ENCODE data around the gene GALNT2. TPM values are rescaled to one million over a fixed set of nuclear protein-coding genes. Genes with fewer than 3 reads are reported as not detected.

The GALNT2 gene
- polyA plus RNA-seq, 1 of the 3 experiments (the other 2 are of a cell fraction): 118 TPM

DNA sequence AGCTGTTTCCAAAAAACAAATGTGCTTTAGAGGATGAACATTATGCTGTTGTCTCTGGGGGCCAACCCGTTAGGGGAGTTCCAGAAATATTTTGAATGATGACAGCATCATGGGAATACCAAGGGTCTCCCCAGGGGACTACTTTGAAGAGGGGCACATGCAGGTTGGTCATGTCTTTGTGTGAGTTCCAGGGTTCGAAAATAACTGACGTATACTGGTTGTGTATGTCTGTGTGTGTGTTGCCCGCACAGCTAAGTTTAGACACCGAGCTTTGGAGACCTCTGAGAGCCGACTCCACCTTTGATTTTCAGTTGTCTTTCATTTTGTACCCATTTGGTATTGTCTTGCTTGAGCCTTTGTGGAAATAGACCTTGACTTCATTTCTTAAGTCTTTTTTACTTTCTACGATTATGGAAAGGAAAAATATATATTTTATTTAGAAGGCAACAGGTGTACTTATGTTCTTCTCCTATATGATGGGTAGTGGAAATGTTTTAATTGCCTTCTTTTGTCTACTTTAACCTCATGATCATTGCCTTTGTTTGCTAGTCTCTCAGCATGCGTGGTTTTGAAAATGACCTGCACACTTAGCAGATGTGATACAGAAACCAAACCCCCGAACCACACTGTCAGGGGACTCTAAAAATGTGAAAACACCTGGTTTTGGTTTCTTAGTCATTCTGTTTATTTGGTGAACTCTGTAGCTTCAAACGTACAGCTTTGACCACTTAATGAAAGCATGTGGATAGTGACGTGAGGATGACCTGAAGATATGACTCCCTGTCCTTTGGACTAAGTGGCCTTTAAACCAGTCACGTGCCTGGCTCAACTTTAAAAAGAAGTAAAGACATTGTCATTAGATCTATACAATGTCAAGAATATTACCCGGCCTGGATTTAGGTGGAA lies 56.5 kb downstream of the GALNT2 start:
- Histone ChIP-seq H3K4me1 (ENCODE audit: control insufficient read depth in 1 of 2, insufficient read depth in 2 of 2, low read depth in 1 of 2, low read length in 1 of 2) (peaks cover 27 to 34% of the 10 kb centered on the region in 2 experiments; a peak in 2 of 4 replicates), H3K27ac (ENCODE audit: low read depth in 2 of 2, low read length in 1 of 2) (no peak overlapping the region), H3K79me2 (ENCODE audit: insufficient read depth) (peaks cover 92% of the 10 kb centered on the region), H3K4me3 (ENCODE audit: low read depth in 2 of 2, low read length in 1 of 2) (no peak overlapping the region), H3K9me3 (no peaks in the 10 kb centered on the region), H3K4me2 (no peak overlapping the region), H2AFZ (ENCODE audit: low read depth) (no peak overlapping the region), H4K20me1 (ENCODE audit: insufficient read depth) (peaks cover 57% of the 10 kb centered on the region), H3K9ac (no peak overlapping the region), H3K9me2 (no peaks in the 10 kb centered on the region), H3F3A (replicated peaks; ENCODE audit: insufficient read depth) (no peaks in the 10 kb centered on the region), H3K36me3 (replicated peaks in 1 of 2; ENCODE audit: control insufficient read depth in 1 of 2, insufficient read depth in 2 of 2, low read length in 1 of 2) (peaks cover 7 to 8% of the 10 kb centered on the region in 2 experiments), H3K27me3 (ENCODE audit: insufficient read depth) (no peaks in the 10 kb centered on the region)
- WGBS (ENCODE audit: low lambda C conversion rate): 90% methylated on average over 13 of the region's 13 CpGs
- POLR2A ChIA-PET: no interaction called here
- CTCF ChIA-PET: no interaction called here
- TF ChIP-seq, protein P1, sequence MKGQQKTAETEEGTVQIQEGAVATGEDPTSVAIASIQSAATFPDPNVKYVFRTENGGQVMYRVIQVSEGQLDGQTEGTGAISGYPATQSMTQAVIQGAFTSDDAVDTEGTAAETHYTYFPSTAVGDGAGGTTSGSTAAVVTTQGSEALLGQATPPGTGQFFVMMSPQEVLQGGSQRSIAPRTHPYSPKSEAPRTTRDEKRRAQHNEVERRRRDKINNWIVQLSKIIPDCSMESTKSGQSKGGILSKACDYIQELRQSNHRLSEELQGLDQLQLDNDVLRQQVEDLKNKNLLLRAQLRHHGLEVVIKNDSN (IDR thresholded peaks at IDR 0.05; ENCODE audit: borderline replicate concordance, low read depth): no peak
- DNase-seq: no peak

DNA sequence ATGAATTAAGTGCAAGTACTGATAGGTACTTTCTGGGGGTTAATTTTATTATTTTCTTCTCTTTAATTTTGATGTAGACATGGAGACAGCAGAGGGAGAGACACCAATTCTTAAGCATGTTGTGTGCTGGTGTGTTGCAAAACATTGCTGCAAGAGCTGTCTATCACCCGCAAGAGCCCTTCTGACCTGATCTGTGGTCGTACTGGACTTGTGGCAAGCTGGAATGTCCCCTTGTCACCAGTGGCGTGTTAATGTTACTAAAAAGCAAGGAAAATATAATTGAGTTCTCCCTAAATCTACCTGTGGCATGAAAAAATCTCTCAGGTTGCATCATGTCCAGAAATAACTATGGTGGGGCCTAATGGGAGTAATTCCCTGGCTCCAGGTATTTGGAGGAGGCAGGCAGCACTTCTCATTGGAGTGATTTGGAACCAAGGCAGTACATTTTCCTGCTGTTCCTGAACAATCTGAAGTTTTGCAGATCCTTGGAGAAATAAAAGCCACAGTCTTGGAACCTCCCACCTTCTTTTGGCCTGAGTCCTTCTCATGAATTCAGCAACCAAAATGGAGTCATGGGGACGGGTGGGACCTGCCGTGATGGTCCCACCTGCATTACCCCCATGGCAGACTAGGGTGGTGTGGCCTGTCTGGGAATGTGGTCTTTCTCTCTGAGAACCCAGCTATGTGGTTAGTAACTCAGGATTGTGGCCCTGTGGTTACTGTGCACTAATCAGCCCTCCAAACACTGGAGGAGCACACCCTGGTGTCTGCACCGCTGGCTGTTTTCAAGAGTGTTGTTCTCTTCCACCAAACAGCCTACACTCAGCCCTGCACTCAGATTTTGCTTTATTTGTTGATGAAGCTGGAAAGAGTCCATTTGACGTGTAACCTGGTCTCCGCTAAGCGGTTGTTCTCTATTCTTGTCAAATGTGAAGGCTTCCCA lies 57.4 kb downstream of the GALNT2 start:
- no peak overlapping the region for H3K9ac ChIP-seq
- no peak overlapping the region for H3K4me3 ChIP-seq (ENCODE audit: low read depth in 2 of 2, low read length in 1 of 2)
- H3K36me3 ChIP-seq (replicated peaks in 1 of 2; ENCODE audit: control insufficient read depth in 1 of 2, insufficient read depth in 2 of 2, low read length in 1 of 2): peaks cover 7 to 8% of the 10 kb centered on the region in 2 experiments
- H3K4me2 ChIP-seq: no peak overlapping the region
- no peak overlapping the region for H2AFZ ChIP-seq (ENCODE audit: low read depth)
- no peaks in the 10 kb centered on the region for H3K9me2 ChIP-seq
- H3K9me3 ChIP-seq: no peaks in the 10 kb centered on the region
- TF ChIP-seq FOXM1 (IDR thresholded peaks at IDR 0.05; ENCODE audit: low read depth) (no peak), TEAD4 (IDR thresholded peaks at IDR 0.05; ENCODE audit: borderline replicate concordance, insufficient read depth) (no peak), FOSL2 (IDR thresholded peaks at IDR 0.05; ENCODE audit: borderline replicate concordance, low read depth) (no peak), GATA2 (CRISPR knock-in tag; IDR thresholded peaks at IDR 0.05) (no peak), MXI1 (IDR thresholded peaks at IDR 0.05; ENCODE audit: low read depth, low read length) (no peak), CHD2 (IDR thresholded peaks at IDR 0.05; ENCODE audit: low read length, partially characterized antibody) (no peak), RAD21 (IDR thresholded peaks at IDR 0.05; ENCODE audit: low read length) (no peak), FOXJ3 (CRISPR knock-in tag; IDR thresholded peaks at IDR 0.05) (no peak), RFX5 (IDR thresholded peaks at IDR 0.05; ENCODE audit: low read length) (no peak), TCF12 (IDR thresholded peaks at IDR 0.05) (no peak), YY1 (IDR thresholded peaks at IDR 0.05; ENCODE audit: low read depth) (no peak), RXRA (IDR thresholded peaks at IDR 0.05; ENCODE audit: borderline replicate concordance, low read depth) (no peak), ELF1 (IDR thresholded peaks at IDR 0.05) (no peak), MEF2A (IDR thresholded peaks at IDR 0.05; ENCODE audit: borderline replicate concordance, low read depth) (no peak)
- TF ChIP-seq, protein P2, sequence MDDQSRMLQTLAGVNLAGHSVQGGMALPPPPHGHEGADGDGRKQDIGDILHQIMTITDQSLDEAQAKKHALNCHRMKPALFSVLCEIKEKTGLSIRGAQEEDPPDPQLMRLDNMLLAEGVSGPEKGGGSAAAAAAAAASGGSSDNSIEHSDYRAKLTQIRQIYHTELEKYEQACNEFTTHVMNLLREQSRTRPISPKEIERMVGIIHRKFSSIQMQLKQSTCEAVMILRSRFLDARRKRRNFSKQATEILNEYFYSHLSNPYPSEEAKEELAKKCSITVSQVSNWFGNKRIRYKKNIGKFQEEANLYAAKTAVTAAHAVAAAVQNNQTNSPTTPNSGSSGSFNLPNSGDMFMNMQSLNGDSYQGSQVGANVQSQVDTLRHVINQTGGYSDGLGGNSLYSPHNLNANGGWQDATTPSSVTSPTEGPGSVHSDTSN (IDR thresholded peaks at IDR 0.05): no peak
- TF ChIP-seq, protein P3, sequence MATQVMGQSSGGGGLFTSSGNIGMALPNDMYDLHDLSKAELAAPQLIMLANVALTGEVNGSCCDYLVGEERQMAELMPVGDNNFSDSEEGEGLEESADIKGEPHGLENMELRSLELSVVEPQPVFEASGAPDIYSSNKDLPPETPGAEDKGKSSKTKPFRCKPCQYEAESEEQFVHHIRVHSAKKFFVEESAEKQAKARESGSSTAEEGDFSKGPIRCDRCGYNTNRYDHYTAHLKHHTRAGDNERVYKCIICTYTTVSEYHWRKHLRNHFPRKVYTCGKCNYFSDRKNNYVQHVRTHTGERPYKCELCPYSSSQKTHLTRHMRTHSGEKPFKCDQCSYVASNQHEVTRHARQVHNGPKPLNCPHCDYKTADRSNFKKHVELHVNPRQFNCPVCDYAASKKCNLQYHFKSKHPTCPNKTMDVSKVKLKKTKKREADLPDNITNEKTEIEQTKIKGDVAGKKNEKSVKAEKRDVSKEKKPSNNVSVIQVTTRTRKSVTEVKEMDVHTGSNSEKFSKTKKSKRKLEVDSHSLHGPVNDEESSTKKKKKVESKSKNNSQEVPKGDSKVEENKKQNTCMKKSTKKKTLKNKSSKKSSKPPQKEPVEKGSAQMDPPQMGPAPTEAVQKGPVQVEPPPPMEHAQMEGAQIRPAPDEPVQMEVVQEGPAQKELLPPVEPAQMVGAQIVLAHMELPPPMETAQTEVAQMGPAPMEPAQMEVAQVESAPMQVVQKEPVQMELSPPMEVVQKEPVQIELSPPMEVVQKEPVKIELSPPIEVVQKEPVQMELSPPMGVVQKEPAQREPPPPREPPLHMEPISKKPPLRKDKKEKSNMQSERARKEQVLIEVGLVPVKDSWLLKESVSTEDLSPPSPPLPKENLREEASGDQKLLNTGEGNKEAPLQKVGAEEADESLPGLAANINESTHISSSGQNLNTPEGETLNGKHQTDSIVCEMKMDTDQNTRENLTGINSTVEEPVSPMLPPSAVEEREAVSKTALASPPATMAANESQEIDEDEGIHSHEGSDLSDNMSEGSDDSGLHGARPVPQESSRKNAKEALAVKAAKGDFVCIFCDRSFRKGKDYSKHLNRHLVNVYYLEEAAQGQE (IDR thresholded peaks at IDR 0.05; ENCODE audit: low read depth, low read length): no peak
- TF ChIP-seq, protein P4, sequence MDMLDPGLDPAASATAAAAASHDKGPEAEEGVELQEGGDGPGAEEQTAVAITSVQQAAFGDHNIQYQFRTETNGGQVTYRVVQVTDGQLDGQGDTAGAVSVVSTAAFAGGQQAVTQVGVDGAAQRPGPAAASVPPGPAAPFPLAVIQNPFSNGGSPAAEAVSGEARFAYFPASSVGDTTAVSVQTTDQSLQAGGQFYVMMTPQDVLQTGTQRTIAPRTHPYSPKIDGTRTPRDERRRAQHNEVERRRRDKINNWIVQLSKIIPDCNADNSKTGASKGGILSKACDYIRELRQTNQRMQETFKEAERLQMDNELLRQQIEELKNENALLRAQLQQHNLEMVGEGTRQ (IDR thresholded peaks at IDR 0.05; ENCODE audit: borderline replicate concordance, low read depth, low read length): no peak
- H3K79me2 ChIP-seq (ENCODE audit: insufficient read depth): peaks cover 92% of the 10 kb centered on the region
- peaks cover 27 to 36% of the 10 kb centered on the region in 2 experiments; a peak in 2 of 4 replicates for H3K4me1 ChIP-seq (ENCODE audit: control insufficient read depth in 1 of 2, insufficient read depth in 2 of 2, low read depth in 1 of 2, low read length in 1 of 2)
- ChIA-PET POLR2A (no interaction called here), CTCF (no interaction called here)
- no peaks in the 10 kb centered on the region for H3F3A ChIP-seq (replicated peaks; ENCODE audit: insufficient read depth)
- peaks cover 62% of the 10 kb centered on the region for H4K20me1 ChIP-seq (ENCODE audit: insufficient read depth)
- no peak for DNase-seq
- no peaks in the 10 kb centered on the region for H3K27me3 ChIP-seq (ENCODE audit: insufficient read depth)
- 97% methylated on average over 9 of the region's 9 CpGs for WGBS (ENCODE audit: low lambda C conversion rate)
- H3K27ac ChIP-seq (ENCODE audit: low read depth in 2 of 2, low read length in 1 of 2): no peak overlapping the region
